HG02973 (cell line): ENCODE measurements around the gene PTPRN2.
"Not testable (repeated sequence)": the region's sequence is repeated elsewhere in the genome, so short reads cannot be mapped to it uniquely, and the experiment has no call there.

Source experiments
- ATAC-seq: cut with Tn5 transposase; IDR thresholded peaks from one replicate; pipeline ENCODE4 v1.9.1; 2021; ENCODE audit warnings: moderate library complexity; ENCODE audit not compliant: unreplicated experiment

Gene PTPRN2

DNA sequence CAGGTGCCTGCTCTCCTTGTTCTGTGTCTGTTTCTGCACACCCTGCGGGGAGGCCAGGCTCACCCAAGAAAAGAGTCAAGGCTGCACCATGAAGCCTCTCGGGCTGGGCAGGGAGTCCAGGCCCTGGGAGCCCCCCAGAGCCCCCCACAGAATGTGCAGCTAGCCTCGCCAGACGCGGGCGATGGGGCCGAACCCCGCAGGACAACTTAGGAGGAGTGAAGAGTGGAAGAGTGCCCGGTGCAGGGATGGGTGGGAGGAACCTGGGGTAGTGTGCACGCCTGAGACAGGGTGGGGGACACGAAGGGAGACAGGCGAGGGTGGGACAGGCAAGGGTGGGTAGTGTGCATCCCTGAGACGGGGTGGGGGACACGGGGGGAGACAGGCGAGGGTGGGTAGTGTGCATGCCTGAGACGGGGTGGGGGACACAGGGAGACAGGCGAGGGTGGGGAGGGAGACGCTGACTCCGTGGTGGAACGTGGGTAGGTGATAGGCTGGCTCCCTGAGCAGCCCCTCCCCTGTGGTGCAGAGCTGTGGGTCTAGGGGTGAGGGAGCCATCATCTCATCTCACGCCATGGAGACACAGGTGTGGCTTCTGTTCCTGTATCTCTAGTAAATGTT is 635.5 kb downstream of the PTPRN2 start:
- ATAC-seq, result no peak

GRCh38 chr7:157951300-157952049 is 636.1 kb downstream of the PTPRN2 start:
- no peak for ATAC-seq

- ATAC-seq, result no peak
Measured at GRCh38 chr7:157949711-157950110, 637.9 kb downstream of the PTPRN2 start.

GRCh38 chr7:157947504-157947903 is 640.1 kb downstream of the PTPRN2 start:
- ATAC-seq, result no peak

GRCh38 chr7:157946398-157947060 is 641.1 kb downstream of the PTPRN2 start:
- ATAC-seq, result no peak

DNA sequence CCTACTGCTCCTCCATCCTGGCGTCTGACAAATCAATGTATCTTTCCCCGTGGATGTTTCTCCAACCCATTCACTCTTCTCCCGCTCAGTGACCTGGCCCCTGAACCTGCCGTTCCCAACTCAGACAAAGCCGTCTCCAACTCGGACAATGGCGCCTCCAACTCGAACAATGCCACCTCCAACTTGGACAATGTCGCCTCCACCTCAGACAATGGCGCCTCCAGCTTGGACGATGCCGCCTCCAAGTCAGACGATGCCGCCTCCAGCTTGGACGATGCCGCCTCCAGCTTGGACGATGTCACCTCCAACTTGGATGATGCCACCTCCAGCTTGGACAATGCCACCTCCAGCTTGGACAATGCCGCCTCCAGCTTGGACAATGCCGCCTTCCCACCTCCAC is 642.2 kb downstream of the PTPRN2 start:
- no peak for ATAC-seq

- no peak for ATAC-seq
Measured at GRCh38 chr7:157944734-157945291, 642.8 kb downstream of the PTPRN2 start.

DNA sequence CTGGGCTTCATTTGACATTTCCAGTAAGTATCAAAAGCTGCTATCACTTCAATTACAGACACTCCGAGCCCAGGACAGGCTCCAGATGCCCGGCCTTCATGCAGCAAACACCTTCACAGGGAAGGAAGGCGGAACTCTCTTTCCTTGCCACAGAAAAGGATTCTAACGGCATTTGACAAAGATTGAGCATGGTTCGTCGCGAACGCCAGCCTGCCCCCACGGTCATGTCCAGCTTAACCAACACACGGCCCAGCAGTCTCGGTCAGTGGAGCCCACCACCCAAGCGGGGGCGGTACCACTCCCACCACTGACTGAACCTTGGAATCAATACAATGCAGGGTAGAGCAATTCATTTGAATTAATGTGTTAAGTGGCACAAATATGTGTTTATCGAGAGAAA is 643.6 kb downstream of the PTPRN2 start:
- no peak for ATAC-seq

DNA sequence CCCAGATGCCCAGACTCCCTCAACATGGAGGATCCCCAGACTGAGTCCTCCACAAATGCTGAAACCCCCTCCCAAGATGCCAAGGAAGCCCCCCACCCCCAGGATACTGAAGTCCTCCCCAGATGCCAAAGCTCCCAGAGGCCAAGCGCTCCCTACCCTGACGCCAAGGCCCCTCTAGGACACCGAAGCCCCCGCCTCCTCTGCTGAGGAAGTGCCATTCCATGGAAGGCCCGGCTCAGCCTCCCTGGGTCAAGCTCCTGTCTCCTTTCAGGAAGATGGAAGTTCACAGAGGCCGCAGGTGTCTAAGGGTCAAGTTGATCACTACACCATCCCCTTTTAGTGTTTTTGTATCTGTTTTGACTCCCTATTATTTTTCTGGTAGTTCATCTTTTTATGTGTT is 644.1 kb downstream of the PTPRN2 start:
- ATAC-seq, result no peak

DNA sequence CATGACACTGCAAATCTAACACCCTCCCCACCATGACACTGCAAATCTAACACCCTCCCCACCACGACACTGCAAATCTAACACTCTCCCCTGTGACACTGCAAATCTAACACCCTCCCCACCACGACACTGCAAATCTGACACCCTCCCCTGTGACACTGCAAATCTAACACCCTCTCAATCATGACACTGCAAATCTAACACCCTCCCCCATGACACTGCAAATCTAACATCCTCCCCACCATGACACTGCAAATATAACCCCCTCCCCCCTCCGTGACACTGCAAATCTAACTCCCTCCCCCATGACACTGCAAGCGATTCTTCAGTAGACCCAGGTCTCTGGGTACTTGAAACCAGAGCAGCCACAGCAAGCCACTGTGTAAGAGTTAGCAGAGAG is 646.4 kb downstream of the PTPRN2 start:
- no peak for ATAC-seq

GRCh38 chr7:157940497-157940896 is 647.1 kb downstream of the PTPRN2 start:
- ATAC-seq, result no peak

GRCh38 chr7:157938211-157938610 is 649.4 kb downstream of the PTPRN2 start:
- no peak for ATAC-seq

DNA sequence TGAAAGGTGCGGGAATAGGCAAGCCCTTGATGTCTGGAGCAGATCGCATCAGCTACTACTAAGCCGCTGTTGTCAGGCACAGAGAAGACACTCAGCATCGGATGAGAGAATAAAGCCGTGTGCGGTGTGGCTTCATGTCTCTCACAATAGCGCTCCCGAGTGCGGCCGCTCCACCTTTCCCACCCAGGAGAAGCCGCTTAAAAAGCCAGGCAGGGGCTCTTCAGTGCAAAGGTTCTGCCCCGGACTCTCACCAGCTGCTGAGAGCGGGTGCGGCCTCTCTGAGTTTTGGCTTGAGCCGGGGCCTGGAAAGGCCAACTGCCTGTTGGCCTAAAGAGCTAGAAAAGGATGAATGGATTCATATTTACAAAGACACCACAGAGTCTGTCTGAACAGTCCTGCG is 650.2 kb downstream of the PTPRN2 start:
- no peak for ATAC-seq

DNA sequence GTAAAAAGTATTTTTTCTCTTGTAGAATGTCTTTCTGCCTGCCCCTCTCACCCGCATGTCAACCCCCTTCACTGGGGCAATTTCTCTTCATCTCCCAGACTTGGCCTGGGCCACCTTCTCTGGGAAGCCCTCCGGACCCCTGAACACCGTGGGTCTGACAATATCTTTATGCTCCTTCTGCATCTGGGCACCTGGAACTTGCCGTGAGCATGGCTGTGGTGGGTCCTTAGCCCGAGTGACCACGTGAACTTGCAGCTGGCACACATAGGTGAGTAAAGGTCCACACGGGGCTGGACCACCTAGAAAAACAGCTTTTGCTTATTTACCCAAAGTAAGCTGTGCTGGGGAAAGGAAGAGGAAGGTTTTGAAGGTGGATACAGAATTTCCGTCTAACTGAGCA is 650.6 kb downstream of the PTPRN2 start:
- no peak for ATAC-seq

DNA sequence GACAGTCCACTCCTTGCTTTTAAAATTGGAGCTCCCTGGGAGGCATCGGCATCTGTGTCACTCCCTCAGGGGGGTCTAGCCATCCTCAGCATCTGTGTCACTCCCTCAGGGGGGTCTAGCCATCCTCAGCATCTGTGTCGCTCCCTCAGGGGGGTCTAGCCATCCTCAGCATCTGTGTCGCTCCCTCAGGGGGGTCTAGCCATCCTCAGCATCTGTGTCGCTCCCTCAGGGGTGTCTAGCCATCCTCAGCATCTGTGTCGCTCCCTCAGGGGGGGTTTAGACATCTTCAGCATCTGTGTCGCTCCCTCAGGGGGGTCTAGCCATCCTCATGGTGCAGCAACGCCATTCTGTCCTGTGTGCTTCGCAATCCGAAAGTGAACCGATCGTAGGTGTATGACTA is 651.9 kb downstream of the PTPRN2 start:
- ATAC-seq, result not testable (repeated sequence)

- ATAC-seq, result not testable (repeated sequence)
Measured at GRCh38 chr7:157933219-157934155, 654.1 kb downstream of the PTPRN2 start.

- no peak for ATAC-seq
Measured at GRCh38 chr7:157932498-157933218, 655.0 kb downstream of the PTPRN2 start.

- ATAC-seq, result no peak
Measured at GRCh38 chr7:157930926-157931466, 656.6 kb downstream of the PTPRN2 start.

- ATAC-seq, result no peak
Measured at GRCh38 chr7:157930441-157930840, 657.2 kb downstream of the PTPRN2 start.

- ATAC-seq, result no peak
Measured at GRCh38 chr7:157929671-157930070, 658.0 kb downstream of the PTPRN2 start.
